Neural progenitor cell (in vitro differentiated cells): ENCODE data around the gene RERE.

Source experiments
- EZH2 ChIP-seq: fragments of 200-600 bp; sonication (generic); IDR thresholded peaks from 2 replicates; pipeline ENCODE4 v1.6.1; 2017; ENCODE audit warnings: antibody characterized with exemption, mild to moderate bottlenecking, moderate library complexity
- TF ChIP-seq, protein P1 (sequence below): fragments of 200-600 bp; sonication (generic); IDR thresholded peaks from 2 replicates; pipeline ENCODE4 v1.5.1; 2017; ENCODE audit warnings: antibody characterized with exemption, mild to moderate bottlenecking

GRCh38 chr1:8547791-8548190 is 269.6 kb downstream of the RERE start:
- TF ChIP-seq, protein P1, sequence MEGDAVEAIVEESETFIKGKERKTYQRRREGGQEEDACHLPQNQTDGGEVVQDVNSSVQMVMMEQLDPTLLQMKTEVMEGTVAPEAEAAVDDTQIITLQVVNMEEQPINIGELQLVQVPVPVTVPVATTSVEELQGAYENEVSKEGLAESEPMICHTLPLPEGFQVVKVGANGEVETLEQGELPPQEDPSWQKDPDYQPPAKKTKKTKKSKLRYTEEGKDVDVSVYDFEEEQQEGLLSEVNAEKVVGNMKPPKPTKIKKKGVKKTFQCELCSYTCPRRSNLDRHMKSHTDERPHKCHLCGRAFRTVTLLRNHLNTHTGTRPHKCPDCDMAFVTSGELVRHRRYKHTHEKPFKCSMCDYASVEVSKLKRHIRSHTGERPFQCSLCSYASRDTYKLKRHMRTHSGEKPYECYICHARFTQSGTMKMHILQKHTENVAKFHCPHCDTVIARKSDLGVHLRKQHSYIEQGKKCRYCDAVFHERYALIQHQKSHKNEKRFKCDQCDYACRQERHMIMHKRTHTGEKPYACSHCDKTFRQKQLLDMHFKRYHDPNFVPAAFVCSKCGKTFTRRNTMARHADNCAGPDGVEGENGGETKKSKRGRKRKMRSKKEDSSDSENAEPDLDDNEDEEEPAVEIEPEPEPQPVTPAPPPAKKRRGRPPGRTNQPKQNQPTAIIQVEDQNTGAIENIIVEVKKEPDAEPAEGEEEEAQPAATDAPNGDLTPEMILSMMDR: no peak
- TF ChIP-seq EZH2: no peak
